ENCODE data around the gene RAB1A.

- TF ChIP-seq TCF12 (IDR thresholded peaks at IDR 0.05; ENCODE audit: low read depth) (no peak), REST (IDR thresholded peaks at IDR 0.05; ENCODE audit: low read depth) (no peak), TAF1 (IDR thresholded peaks at IDR 0.05; ENCODE audit: low read depth) (no peak), CEBPB (IDR thresholded peaks at IDR 0.05) (no peak), MAX (IDR thresholded peaks at IDR 0.05) (no peak), EP300 (IDR thresholded peaks at IDR 0.05; ENCODE audit: borderline replicate concordance) (no peak), EGR1 (IDR thresholded peaks at IDR 0.05) (no peak), YY1 (IDR thresholded peaks at IDR 0.05; ENCODE audit: low read depth) (no peak), RAD21 (IDR thresholded peaks at IDR 0.05; ENCODE audit: low read depth) (no peak), ZBTB7A (IDR thresholded peaks at IDR 0.05; ENCODE audit: low read depth) (no peak), USF1 (IDR thresholded peaks at IDR 0.05) (no peak), FOXM1 (IDR thresholded peaks at IDR 0.05; ENCODE audit: borderline replicate concordance, low read depth) (no peak), CREB1 (IDR thresholded peaks at IDR 0.05; ENCODE audit: low read depth) (no peak)
Observed at GRCh38 chr2:65114921-65115320, 15.0 kb downstream of the RAB1A start.

Data from Ishikawa (cell line).